Gastrocnemius medialis (tissue), 4 donors: ENCODE measurements around the gene NGEF.

ENCODE experiments used
- CTCF ChIP-seq, 5 experiments: fragments of 450-650 bp in 3 of 5; fragments of 200-600 bp in 2 of 5; sonication (generic) in 2 of 5; IDR thresholded peaks in 4 of 5; conservative IDR thresholded peaks in 1 of 5; 1 replicate in 4 of 5; 2 replicates in 1 of 5; pipeline ENCODE4 v1.5.1; 2016 to 2019; ENCODE audit warnings: antibody characterized with exemption in 5 of 5, mild to moderate bottlenecking in 3 of 5, moderate library complexity in 3 of 5
- POLR2A ChIP-seq, 2 donors: fragments of 450-650 bp; IDR thresholded peaks; one replicate each; pipeline ENCODE4 v1.6.1; 2017; ENCODE audit warnings: antibody characterized with exemption in 2 of 2, mild to moderate bottlenecking in 2 of 2, moderate library complexity in 2 of 2

- TF ChIP-seq CTCF (IDR thresholded peaks at IDR 0.05 in 4 of 5, conservative IDR thresholded peaks at IDR 0.05 in 1 of 5) (no peak), POLR2A (IDR thresholded peaks at IDR 0.05) (no peak)
These were observed 174.6 kb downstream of the NGEF start for GRCh38 chr2:232838406-232838874.
